Measurements from ENCODE around the gene PSG11.
"Not testable (repeated sequence)": the region's sequence is repeated elsewhere in the genome, so short reads cannot be mapped to it uniquely, and the experiment has no call there.

Gene PSG11

GRCh38 chr19:43026369-43026768 lies at the start of gene PSG11:
TSS of gene PSG11 (minus strand) at chr19:43026469. CDS start at chr19:43026372, 97 bp downstream.
- not testable (repeated sequence) for DNase-seq

- not testable (repeated sequence) for DNase-seq
Observed at GRCh38 chr19:43062418-43062817, 36.1 kb upstream of the PSG11 start.

GRCh38 chr19:43061326-43061725 lies 35.1 kb upstream of the PSG11 start:
- not testable (repeated sequence) for DNase-seq

GRCh38 chr19:43060254-43060653 lies 34.0 kb upstream of the PSG11 start:
- not testable (repeated sequence) for DNase-seq

GRCh38 chr19:43059482-43059881 lies 33.2 kb upstream of the PSG11 start:
- not testable (repeated sequence) for DNase-seq

- DNase-seq, result not testable (repeated sequence)
Observed at GRCh38 chr19:43058440-43058839, 32.2 kb upstream of the PSG11 start.

GRCh38 chr19:43047966-43048365 lies 21.7 kb upstream of the PSG11 start:
- not testable (repeated sequence) for DNase-seq

GRCh38 chr19:43046578-43046977 lies 20.3 kb upstream of the PSG11 start:
- DNase-seq, result not testable (repeated sequence)

GRCh38 chr19:43043492-43044180 lies 17.4 kb upstream of the PSG11 start:
- DNase-seq, result not testable (repeated sequence)

- DNase-seq, result not testable (repeated sequence)
Observed at GRCh38 chr19:43031645-43032044, 5.4 kb upstream of the PSG11 start.

GRCh38 chr19:43028866-43029265 lies 2.6 kb upstream of the PSG11 start:
- DNase-seq, result no peak

GRCh38 chr19:43027985-43028384 lies 1.7 kb upstream of the PSG11 start:
- not testable (repeated sequence) for DNase-seq

GRCh38 chr19:43027061-43027460 lies 792 bp upstream of the PSG11 start:
- DNase-seq, result not testable (repeated sequence)

GRCh38 chr19:43022098-43022497 lies 4.2 kb downstream of the PSG11 start:
- not testable (repeated sequence) for DNase-seq

GRCh38 chr19:43021629-43022028 lies 4.6 kb downstream of the PSG11 start:
- DNase-seq, result not testable (repeated sequence)

GRCh38 chr19:43019588-43019987 lies 6.7 kb downstream of the PSG11 start:
- DNase-seq, result not testable (repeated sequence)

GRCh38 chr19:43005841-43006240 lies 20.4 kb downstream of the PSG11 start:
- DNase-seq, result not testable (repeated sequence)

- DNase-seq, result not testable (repeated sequence)
Observed at GRCh38 chr19:43004846-43005245, 21.4 kb downstream of the PSG11 start.

GRCh38 chr19:43003634-43004033 lies 22.6 kb downstream of the PSG11 start:
- not testable (repeated sequence) for DNase-seq

- DNase-seq, result not testable (repeated sequence)
Observed at GRCh38 chr19:43002948-43003347, 23.3 kb downstream of the PSG11 start.

GRCh38 chr19:42996161-42996560 lies 30.1 kb downstream of the PSG11 start:
- not testable (repeated sequence) for DNase-seq

GRCh38 chr19:42992029-42992604 lies 34.2 kb downstream of the PSG11 start:
- not testable (repeated sequence) for DNase-seq

- DNase-seq, result no peak
Observed at GRCh38 chr19:42989851-42990250, 36.4 kb downstream of the PSG11 start.

GRCh38 chr19:42989186-42989585 lies 37.1 kb downstream of the PSG11 start:
- DNase-seq, result not testable (repeated sequence)

Data from CD4-positive, alpha-beta T cell treated with Interleukin-6 for 4 hours (primary cell).